Neural cell (in vitro differentiated cells): Measurements from ENCODE around the gene GEMIN5. TPM values are rescaled to one million over a fixed set of nuclear protein-coding genes. Genes with fewer than 3 reads are reported as not detected.

Source experiments
- H2AFZ ChIP-seq: fragments of 200-600, 300-800 bp; sonication (generic), shearing (Covaris generic); 2 replicates; pipeline ENCODE4 v1.6.0; 2014; ENCODE audit warnings: low read depth, mild to moderate bottlenecking, antibody characterized with exemption, low read length, moderate library complexity
- H3F3A ChIP-seq: fragments of 200-600 bp; shearing (Covaris generic); 2 replicates; pipeline ENCODE4 v1.6.1; 2016; ENCODE audit warnings: mild to moderate bottlenecking, moderate library complexity, mixed read lengths, antibody characterized with exemption, low read length; ENCODE audit not compliant: insufficient read depth, poor library complexity, severe bottlenecking
- H3K27ac ChIP-seq: fragments of 200-600, 300-800 bp; sonication (generic), shearing (Covaris generic); 2 replicates; pipeline ENCODE4 v1.5.1; 2014; ENCODE audit warnings: mild to moderate bottlenecking, low read length, moderate library complexity
- H3K27me3 ChIP-seq: fragments of 300-800, 200-600 bp; sonication (generic), shearing (Covaris generic); 2 replicates; pipeline ENCODE4 v1.6.0; 2014; ENCODE audit warnings: mild to moderate bottlenecking, low read depth, low read length, moderate library complexity; ENCODE audit not compliant: insufficient read depth
- H3K36me3 ChIP-seq: fragments of 300-800, 200-600 bp; sonication (generic), shearing (Covaris generic); 2 replicates; pipeline ENCODE4 v1.5.1; 2014; ENCODE audit warnings: mild to moderate bottlenecking, antibody characterized with exemption, low read length, moderate library complexity; ENCODE audit not compliant: insufficient read depth
- H3K4me2 ChIP-seq: fragments of 300-800, 200-600 bp; sonication (generic), shearing (Covaris generic); 2 replicates; pipeline ENCODE4 v1.6.0; 2014; ENCODE audit warnings: mild to moderate bottlenecking, low read length
- H3K4me3 ChIP-seq: fragments of 300-800, 200-600 bp; sonication (generic), shearing (Covaris generic); 2 replicates; pipeline ENCODE4 v1.5.1; 2014; ENCODE audit warnings: mild to moderate bottlenecking, low read length, moderate library complexity
- H3K79me2 ChIP-seq: fragments of 200-600 bp; shearing (Covaris generic); replicated peaks from 2 replicates; pipeline ENCODE4 v1.6.0; 2014; ENCODE audit warnings: mild to moderate bottlenecking, low read length, moderate library complexity; ENCODE audit not compliant: insufficient read depth
- H3K9ac ChIP-seq: fragments of 300-800, 200-600 bp; sonication (generic), shearing (Covaris generic); 2 replicates; pipeline ENCODE4 v1.6.1; 2016; ENCODE audit warnings: mild to moderate bottlenecking, low read length, mixed read lengths
- H3K9me2 ChIP-seq: fragments of 200-600 bp; shearing (Covaris generic); 2 replicates; pipeline ENCODE4 v1.6.1; 2016; ENCODE audit warnings: mild to moderate bottlenecking, low read length, mixed read lengths; ENCODE audit not compliant: insufficient read depth
- H3K9me3 ChIP-seq: fragments of 200-600, 300-800 bp; sonication (generic), shearing (Covaris generic); 2 replicates; pipeline ENCODE4 v1.6.1; 2016; ENCODE audit warnings: mild to moderate bottlenecking, mixed run types, low read length, moderate library complexity, mixed read lengths
- H4K20me1 ChIP-seq: fragments of 200-600 bp; shearing (Covaris generic); 2 replicates; pipeline ENCODE4 v1.6.1; 2016; ENCODE audit warnings: mild to moderate bottlenecking, mixed run types; ENCODE audit not compliant: insufficient read depth
- EP300 ChIP-seq: fragments of 450-650 bp; conservative IDR thresholded peaks from 2 replicates; pipeline ENCODE4 v1.6.1; 2014; ENCODE audit warnings: antibody characterized with exemption, mild to moderate bottlenecking, moderate library complexity; ENCODE audit not compliant: poor library complexity, severe bottlenecking
- EZH2 ChIP-seq: fragments of 200-600, 300-800 bp; shearing (Covaris generic), sonication (generic); IDR thresholded peaks from 2 replicates; pipeline ENCODE4 v1.6.1; 2014; ENCODE audit warnings: antibody characterized with exemption, low read length, borderline replicate concordance, mild to moderate bottlenecking; ENCODE audit not compliant: insufficient read depth, poor library complexity, severe bottlenecking
- MXI1 ChIP-seq: fragments of 450-650 bp; conservative IDR thresholded peaks from 2 replicates; pipeline ENCODE4 v1.6.1; 2014; ENCODE audit warnings: antibody characterized with exemption, mild to moderate bottlenecking; ENCODE audit not compliant: poor library complexity, severe bottlenecking
- POLR2AphosphoS5 ChIP-seq: IDR thresholded peaks from 2 replicates; pipeline ENCODE4 v1.6.1; 2012
- RAD21 ChIP-seq: fragments of 450-650 bp; conservative IDR thresholded peaks from 2 replicates; pipeline ENCODE4 v1.6.1; 2014; ENCODE audit warnings: antibody characterized with exemption, mild to moderate bottlenecking, moderate library complexity
- SMC3 ChIP-seq: fragments of 450-650 bp; conservative IDR thresholded peaks from 2 replicates; pipeline ENCODE4 v1.6.1; 2014; ENCODE audit warnings: antibody characterized with exemption, mild to moderate bottlenecking, moderate library complexity; ENCODE audit not compliant: poor library complexity
- TAF1 ChIP-seq: IDR thresholded peaks from 2 replicates; pipeline ENCODE4 v1.6.1; 2012; ENCODE audit warnings: low read depth
- polyA plus RNA-seq: library from polyadenylated mRNA; depleted of rRNA; stranded (reverse); fragments of >200 nt; gene quantifications from 2 replicates; pipeline ENCODE4 v1.2.3, GENCODE V29; 2014
- TF ChIP-seq, protein P1 (sequence below): IDR thresholded peaks from 2 replicates; pipeline ENCODE4 v1.6.1; 2012; ENCODE audit warnings: borderline replicate concordance
- TF ChIP-seq, protein P2 (sequence below): fragments of 450-650 bp; IDR thresholded peaks from 2 replicates; pipeline ENCODE4 v1.5.1; 2014; ENCODE audit warnings: antibody characterized with exemption, mild to moderate bottlenecking, moderate library complexity; ENCODE audit not compliant: poor library complexity, severe bottlenecking

Gene GEMIN5
- polyA plus RNA-seq, 1 donor from 2014 or later: 13.0 TPM

DNA sequence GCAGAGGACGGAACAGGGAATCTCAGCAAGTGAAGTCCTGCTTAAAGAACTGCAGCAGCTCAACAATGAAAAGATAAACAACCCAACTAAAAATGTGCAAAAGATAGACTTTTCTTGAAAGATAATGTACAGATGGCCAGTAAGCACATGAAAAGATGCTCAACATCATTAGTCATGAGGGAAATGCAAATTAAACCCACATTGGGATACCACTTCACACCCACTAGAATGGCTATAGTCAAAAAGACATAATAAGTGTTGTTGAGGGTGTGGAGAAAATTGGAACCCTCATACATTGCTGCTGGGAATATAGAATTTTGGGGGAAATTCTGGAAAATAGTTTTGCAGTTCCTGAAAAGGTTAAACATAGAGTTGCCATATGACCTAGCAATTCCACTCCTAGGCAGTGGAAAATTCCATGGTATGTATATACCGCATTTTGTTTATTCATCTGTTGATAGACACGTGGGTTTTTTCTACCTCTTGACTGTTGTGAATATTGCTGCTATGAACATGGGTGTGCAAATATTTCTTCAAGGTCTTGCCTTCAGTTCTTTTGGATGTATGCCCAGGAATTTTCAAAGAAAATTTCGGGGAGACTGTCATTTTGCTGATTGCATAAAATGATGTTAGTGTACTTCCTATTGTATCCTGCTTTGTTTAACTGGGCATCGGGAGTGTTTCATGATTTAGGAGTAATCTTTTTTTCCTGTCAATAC lies 72.4 kb downstream of the GEMIN5 start:
- H3K36me3 ChIP-seq: peaks cover 5% of the 10 kb centered on the region
- no peaks in the 10 kb centered on the region for H4K20me1 ChIP-seq

DNA sequence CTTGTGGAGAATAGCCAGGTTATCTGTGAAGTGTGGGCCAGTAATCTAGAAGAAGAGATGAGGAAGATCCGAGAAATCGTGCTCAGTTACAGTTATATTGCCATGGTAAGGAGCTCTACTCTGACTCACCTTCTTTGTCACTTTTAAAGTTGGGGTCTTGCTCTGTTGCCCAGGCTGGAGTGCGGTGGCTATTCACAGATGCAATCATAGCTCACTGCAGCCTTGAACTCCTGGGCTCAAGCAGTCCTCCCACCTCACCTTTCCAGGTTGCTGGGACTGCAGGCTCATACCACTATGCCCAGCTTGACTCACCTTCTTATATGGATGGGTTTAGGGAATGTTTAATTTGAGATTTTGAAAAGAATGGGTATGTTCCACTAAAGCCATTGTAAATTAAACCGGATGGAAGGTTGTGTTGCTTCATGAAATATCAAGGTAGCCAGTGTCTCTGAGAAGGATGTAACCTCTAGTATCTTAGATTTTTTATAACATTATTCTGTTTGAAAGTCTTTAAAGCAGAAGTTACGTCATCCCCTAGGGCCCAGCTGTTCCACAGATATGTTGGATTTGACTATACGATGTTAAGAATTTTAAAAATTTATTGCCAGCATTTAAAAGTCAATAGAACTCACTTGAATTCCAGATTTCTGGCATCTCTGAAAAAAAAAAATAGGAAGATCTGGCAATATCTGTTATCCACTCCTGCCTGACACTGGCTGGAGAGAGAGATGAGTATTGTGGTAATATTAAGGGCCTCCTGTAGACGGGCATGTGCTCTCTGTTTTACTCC lies 74.5 kb downstream of the GEMIN5 start:
- H2AFZ ChIP-seq: no peak overlapping the region
- H3K4me2 ChIP-seq: no peak overlapping the region
- H3K27me3 ChIP-seq: no peaks in the 10 kb centered on the region
- H3K79me2 ChIP-seq: peaks cover 61% of the 10 kb centered on the region
- no peaks in the 10 kb centered on the region for H3K9me2 ChIP-seq
- H4K20me1 ChIP-seq: no peaks in the 10 kb centered on the region
- no peak overlapping the region for H3K4me3 ChIP-seq
- no peaks in the 10 kb centered on the region for H3K36me3 ChIP-seq
- no peaks in the 10 kb centered on the region for H3F3A ChIP-seq
- H3K27ac ChIP-seq: no peak overlapping the region
- H3K9ac ChIP-seq: no peak overlapping the region
- H3K9me3 ChIP-seq: no peaks in the 10 kb centered on the region
- TF ChIP-seq EZH2 (no peak), RAD21 (no peak), TAF1 (no peak), POLR2AphosphoS5 (no peak), MXI1 (no peak), EP300 (no peak), SMC3 (no peak)
- TF ChIP-seq, protein P1, sequence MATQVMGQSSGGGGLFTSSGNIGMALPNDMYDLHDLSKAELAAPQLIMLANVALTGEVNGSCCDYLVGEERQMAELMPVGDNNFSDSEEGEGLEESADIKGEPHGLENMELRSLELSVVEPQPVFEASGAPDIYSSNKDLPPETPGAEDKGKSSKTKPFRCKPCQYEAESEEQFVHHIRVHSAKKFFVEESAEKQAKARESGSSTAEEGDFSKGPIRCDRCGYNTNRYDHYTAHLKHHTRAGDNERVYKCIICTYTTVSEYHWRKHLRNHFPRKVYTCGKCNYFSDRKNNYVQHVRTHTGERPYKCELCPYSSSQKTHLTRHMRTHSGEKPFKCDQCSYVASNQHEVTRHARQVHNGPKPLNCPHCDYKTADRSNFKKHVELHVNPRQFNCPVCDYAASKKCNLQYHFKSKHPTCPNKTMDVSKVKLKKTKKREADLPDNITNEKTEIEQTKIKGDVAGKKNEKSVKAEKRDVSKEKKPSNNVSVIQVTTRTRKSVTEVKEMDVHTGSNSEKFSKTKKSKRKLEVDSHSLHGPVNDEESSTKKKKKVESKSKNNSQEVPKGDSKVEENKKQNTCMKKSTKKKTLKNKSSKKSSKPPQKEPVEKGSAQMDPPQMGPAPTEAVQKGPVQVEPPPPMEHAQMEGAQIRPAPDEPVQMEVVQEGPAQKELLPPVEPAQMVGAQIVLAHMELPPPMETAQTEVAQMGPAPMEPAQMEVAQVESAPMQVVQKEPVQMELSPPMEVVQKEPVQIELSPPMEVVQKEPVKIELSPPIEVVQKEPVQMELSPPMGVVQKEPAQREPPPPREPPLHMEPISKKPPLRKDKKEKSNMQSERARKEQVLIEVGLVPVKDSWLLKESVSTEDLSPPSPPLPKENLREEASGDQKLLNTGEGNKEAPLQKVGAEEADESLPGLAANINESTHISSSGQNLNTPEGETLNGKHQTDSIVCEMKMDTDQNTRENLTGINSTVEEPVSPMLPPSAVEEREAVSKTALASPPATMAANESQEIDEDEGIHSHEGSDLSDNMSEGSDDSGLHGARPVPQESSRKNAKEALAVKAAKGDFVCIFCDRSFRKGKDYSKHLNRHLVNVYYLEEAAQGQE: no peak

More for the DNA sequence above, 72.4 kb downstream of the GEMIN5 start:
- Histone ChIP-seq H3K9ac (no peak overlapping the region), H3K9me3 (no peaks in the 10 kb centered on the region), H2AFZ (no peak overlapping the region), H3K79me2 (peaks cover 40% of the 10 kb centered on the region), H3K4me3 (no peak overlapping the region), H3K4me2 (no peak overlapping the region), H3K9me2 (no peaks in the 10 kb centered on the region), H3K27me3 (no peaks in the 10 kb centered on the region), H3F3A (no peaks in the 10 kb centered on the region), H3K27ac (no peak overlapping the region)
- no peak for TF ChIP-seq EP300
- TF ChIP-seq, protein P2, sequence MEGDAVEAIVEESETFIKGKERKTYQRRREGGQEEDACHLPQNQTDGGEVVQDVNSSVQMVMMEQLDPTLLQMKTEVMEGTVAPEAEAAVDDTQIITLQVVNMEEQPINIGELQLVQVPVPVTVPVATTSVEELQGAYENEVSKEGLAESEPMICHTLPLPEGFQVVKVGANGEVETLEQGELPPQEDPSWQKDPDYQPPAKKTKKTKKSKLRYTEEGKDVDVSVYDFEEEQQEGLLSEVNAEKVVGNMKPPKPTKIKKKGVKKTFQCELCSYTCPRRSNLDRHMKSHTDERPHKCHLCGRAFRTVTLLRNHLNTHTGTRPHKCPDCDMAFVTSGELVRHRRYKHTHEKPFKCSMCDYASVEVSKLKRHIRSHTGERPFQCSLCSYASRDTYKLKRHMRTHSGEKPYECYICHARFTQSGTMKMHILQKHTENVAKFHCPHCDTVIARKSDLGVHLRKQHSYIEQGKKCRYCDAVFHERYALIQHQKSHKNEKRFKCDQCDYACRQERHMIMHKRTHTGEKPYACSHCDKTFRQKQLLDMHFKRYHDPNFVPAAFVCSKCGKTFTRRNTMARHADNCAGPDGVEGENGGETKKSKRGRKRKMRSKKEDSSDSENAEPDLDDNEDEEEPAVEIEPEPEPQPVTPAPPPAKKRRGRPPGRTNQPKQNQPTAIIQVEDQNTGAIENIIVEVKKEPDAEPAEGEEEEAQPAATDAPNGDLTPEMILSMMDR: no peak
- no peak for TF ChIP-seq POLR2AphosphoS5
- TF ChIP-seq RAD21: no peak
- TF ChIP-seq, protein P1: no peak
- TF ChIP-seq MXI1: no peak
- TF ChIP-seq EZH2: no peak
- no peak for TF ChIP-seq TAF1
- TF ChIP-seq SMC3: no peak
